ENCODE measurements around the gene DYRK1B.

The DYRK1B gene

GRCh38 chr19:39805104-39805503, 28.9 kb downstream of the DYRK1B start:
- TF ChIP-seq GATA2 (IDR thresholded peaks at IDR 0.05; ENCODE audit: low read depth, low read length), result no peak
- TF ChIP-seq GATA3 (IDR thresholded peaks at IDR 0.05; ENCODE audit: low read depth, low read length), result no peak

GRCh38 chr19:39802958-39803357, 31.0 kb downstream of the DYRK1B start:
- TF ChIP-seq GATA3 (IDR thresholded peaks at IDR 0.05; ENCODE audit: low read depth, low read length) (no peak), GATA2 (IDR thresholded peaks at IDR 0.05; ENCODE audit: low read depth, low read length) (no peak)

- TF ChIP-seq GATA3 (IDR thresholded peaks at IDR 0.05; ENCODE audit: low read depth, low read length) (no peak), GATA2 (IDR thresholded peaks at IDR 0.05; ENCODE audit: low read depth, low read length) (no peak)
Measured at GRCh38 chr19:39797083-39797482, 36.9 kb downstream of the DYRK1B start.

- no peak for TF ChIP-seq GATA2 (IDR thresholded peaks at IDR 0.05; ENCODE audit: low read depth, low read length)
- no peak for TF ChIP-seq GATA3 (IDR thresholded peaks at IDR 0.05; ENCODE audit: low read depth, low read length)
Measured at GRCh38 chr19:39796000-39796498, 37.9 kb downstream of the DYRK1B start.

- no peak for TF ChIP-seq GATA3 (IDR thresholded peaks at IDR 0.05; ENCODE audit: low read depth, low read length)
- no peak for TF ChIP-seq GATA2 (IDR thresholded peaks at IDR 0.05; ENCODE audit: low read depth, low read length)
Measured at GRCh38 chr19:39795001-39795400, 39.0 kb downstream of the DYRK1B start.

- no peak for TF ChIP-seq GATA2 (IDR thresholded peaks at IDR 0.05; ENCODE audit: low read depth, low read length)
- TF ChIP-seq GATA3 (IDR thresholded peaks at IDR 0.05; ENCODE audit: low read depth, low read length), result no peak
Measured at GRCh38 chr19:39792999-39793546, 40.9 kb downstream of the DYRK1B start.

GRCh38 chr19:39788244-39788643, 45.7 kb downstream of the DYRK1B start:
- TF ChIP-seq GATA3 (IDR thresholded peaks at IDR 0.05; ENCODE audit: low read depth, low read length), result no peak
- TF ChIP-seq GATA2 (IDR thresholded peaks at IDR 0.05; ENCODE audit: low read depth, low read length), result no peak

GRCh38 chr19:39780894-39781293, 53.1 kb downstream of the DYRK1B start:
- TF ChIP-seq GATA2 (IDR thresholded peaks at IDR 0.05; ENCODE audit: low read depth, low read length), result no peak
- TF ChIP-seq GATA3 (IDR thresholded peaks at IDR 0.05; ENCODE audit: low read depth, low read length), result no peak

- TF ChIP-seq GATA2 (IDR thresholded peaks at IDR 0.05; ENCODE audit: low read depth, low read length) (no peak), GATA3 (IDR thresholded peaks at IDR 0.05; ENCODE audit: low read depth, low read length) (no peak)
Measured at GRCh38 chr19:39778763-39779162, 55.2 kb downstream of the DYRK1B start, which contains the start of gene LEUTX. Gene LEUTX (plus strand): TSS chr19:39778854. CDS start chr19:39778921, 67 bp downstream.

Data from SH-SY5Y (cell line).